Kidney epithelial cell (primary cell): ENCODE measurements around the gene CRYBB3. TPM values are rescaled to one million over a fixed set of nuclear protein-coding genes. Genes with fewer than 3 reads are reported as not detected.

ENCODE experiments used
- DNase-seq: peaks from one replicate; pipeline ENCODE4 v3.0.0-alpha.2; 2010; ENCODE audit warnings: low read depth
- H3K27me3 ChIP-seq: 2 replicates; pipeline ENCODE4 v1.6.0; 2011; ENCODE audit warnings: low read length; ENCODE audit not compliant: control insufficient read depth, insufficient read depth
- H3K36me3 ChIP-seq: 2 replicates; pipeline ENCODE4 v1.5.1; 2011; ENCODE audit warnings: low read length; ENCODE audit not compliant: control insufficient read depth, insufficient read depth
- H3K4me3 ChIP-seq: 2 replicates; pipeline ENCODE4 v1.5.1; 2011; ENCODE audit warnings: low read depth, mild to moderate bottlenecking, control low read depth, low read length
- total RNA-seq: library from RNA; depleted of rRNA; stranded (reverse); fragments of >200 nt; gene quantifications from 2 replicates; pipeline ENCODE4 v1.2.3, GENCODE V29; 2015
- TF ChIP-seq, protein P1 (sequence below): IDR thresholded peaks from 2 replicates; pipeline ENCODE4 v1.5.1; 2011; ENCODE audit warnings: mild to moderate bottlenecking, moderate library complexity, low read length, control low read depth, inconsistent platforms; ENCODE audit not compliant: insufficient read depth, poor library complexity, severe bottlenecking

The CRYBB3 gene
- 0.82 TPM in 1 of 2 replicates, not detected in the other for total RNA-seq

DNA sequence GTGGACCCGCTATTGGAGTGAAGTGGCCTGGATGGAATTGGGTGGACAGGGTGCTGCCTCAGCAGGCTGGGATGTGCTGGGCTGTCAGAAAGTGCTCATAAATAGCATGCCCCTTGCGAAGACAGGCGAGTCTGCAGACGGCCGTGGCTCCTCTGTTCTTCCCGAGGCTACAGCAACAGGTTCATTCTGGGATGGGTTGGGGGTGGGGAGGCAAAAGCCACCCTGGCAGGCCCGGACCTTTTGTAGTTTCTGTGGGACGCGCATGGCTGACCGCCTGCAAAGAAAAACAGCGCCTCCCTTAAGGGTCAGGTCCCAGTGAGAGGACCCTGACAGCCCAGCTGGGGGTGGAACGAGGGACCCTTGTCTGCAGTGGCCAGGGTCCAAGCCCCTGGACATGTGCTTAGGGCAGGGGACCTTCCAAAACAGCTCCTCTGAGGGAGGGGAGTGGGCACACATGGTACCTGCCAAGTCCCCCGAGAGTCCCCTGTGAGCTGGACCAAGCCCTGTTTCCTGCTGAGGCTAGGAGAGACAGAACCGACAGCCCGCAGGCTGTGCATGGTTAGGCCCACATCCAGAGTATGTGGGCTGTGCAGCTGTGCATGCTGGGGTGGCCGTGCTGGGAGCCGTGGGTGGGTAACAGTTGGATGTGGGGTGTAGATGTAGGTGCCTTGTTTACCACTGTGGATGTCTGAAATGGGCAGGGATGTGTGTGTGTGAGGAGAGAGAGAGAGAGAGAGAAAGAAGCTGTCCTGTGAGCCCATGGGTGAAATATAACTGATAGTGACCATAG lies at the start of gene CRYBB3:
Gene CRYBB3 (plus strand): TSS at position 128 of the 790 bp plus-strand sequence. CDS start 1,539 bp downstream, outside the sequence.
- no peak within 1 kb of the TSS for H3K4me3 ChIP-seq
- no peaks in the 10 kb centered on the region for H3K27me3 ChIP-seq
- H3K36me3 ChIP-seq: no peaks in the 10 kb centered on the region
- DNase-seq: no peak
- TF ChIP-seq, protein P1, sequence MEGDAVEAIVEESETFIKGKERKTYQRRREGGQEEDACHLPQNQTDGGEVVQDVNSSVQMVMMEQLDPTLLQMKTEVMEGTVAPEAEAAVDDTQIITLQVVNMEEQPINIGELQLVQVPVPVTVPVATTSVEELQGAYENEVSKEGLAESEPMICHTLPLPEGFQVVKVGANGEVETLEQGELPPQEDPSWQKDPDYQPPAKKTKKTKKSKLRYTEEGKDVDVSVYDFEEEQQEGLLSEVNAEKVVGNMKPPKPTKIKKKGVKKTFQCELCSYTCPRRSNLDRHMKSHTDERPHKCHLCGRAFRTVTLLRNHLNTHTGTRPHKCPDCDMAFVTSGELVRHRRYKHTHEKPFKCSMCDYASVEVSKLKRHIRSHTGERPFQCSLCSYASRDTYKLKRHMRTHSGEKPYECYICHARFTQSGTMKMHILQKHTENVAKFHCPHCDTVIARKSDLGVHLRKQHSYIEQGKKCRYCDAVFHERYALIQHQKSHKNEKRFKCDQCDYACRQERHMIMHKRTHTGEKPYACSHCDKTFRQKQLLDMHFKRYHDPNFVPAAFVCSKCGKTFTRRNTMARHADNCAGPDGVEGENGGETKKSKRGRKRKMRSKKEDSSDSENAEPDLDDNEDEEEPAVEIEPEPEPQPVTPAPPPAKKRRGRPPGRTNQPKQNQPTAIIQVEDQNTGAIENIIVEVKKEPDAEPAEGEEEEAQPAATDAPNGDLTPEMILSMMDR: no peak

DNA sequence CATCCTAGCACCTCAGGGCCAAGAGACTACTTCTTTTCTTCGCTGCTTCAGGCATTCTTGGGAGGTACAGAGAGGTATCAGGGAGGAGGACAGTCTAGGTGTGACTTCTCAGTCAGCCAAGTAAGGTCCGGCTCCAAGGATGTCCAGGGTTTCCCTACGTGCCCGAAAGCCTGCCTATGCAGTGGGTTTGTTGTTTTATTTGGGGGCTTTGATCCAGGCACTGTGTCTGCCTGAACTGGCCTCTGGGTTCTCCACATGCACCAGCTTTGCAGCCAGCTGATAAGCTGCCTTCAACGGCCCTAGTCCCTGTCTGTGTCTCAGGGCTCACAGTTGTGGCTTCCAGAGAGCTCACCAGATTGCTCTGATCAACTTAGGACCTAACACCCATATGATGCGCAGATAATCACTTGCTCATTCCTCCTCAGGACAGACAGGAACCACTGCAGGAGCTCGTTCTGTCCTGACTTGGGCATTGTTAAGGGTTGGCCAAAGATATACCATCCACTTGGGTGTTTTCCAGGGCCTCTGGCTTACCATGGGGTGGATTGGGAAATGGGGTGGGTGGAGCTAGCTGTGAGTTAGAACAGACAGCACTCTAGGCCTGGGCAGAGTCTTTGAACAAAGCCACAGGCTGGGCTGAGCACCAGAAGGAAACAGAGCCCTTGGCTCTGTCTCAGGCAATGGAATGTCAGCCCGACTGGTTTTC lies 45.5 kb upstream of the CRYBB3 start:
- no peak overlapping the region for H3K4me3 ChIP-seq
- no peaks in the 10 kb centered on the region for H3K27me3 ChIP-seq
- no peaks in the 10 kb centered on the region for H3K36me3 ChIP-seq
- DNase-seq: peak; percentile 16
- TF ChIP-seq, protein P1: no peak

DNA sequence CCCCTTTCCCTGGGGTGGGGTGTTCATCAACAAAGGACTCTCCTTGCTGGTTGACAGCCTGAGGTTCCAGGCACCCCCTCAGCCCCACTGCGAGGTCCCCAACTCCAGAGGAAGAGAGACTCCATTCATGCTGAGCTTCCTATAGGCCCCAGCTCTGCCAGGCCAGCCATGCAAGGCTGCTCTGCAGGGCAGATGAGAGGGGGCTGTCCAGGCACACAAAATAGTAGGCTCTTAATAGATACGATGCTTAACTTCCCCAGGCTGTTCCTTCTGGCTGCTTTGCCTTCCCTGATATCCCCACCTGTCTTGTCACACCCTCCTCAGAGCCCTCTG lies 45.0 kb upstream of the CRYBB3 start:
- H3K4me3 ChIP-seq: no peak overlapping the region
- DNase-seq: no peak
- H3K27me3 ChIP-seq: no peaks in the 10 kb centered on the region
- TF ChIP-seq, protein P1: no peak
- no peaks in the 10 kb centered on the region for H3K36me3 ChIP-seq

DNA sequence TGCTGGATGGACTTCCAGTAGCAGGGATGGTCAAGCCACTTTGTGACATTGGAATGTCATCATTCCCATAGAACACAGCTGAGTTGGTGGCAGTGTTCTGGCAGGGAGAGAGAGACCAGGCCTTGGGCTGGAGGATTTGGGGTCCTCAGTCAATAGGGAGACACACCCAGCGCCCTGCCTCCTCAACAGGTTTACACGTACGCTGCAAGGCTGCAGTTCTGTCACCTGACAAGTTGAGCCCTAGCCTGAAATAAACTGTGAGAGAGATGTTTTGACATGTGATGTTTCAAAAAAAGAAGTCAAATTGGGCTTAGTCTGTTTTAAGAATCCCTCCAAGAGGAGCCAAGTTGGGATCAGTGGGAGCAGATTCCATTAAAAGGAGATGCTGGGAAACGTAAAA lies 42.9 kb upstream of the CRYBB3 start:
- TF ChIP-seq, protein P1: no peak
- Histone ChIP-seq H3K27me3 (no peaks in the 10 kb centered on the region), H3K4me3 (no peak overlapping the region), H3K36me3 (no peaks in the 10 kb centered on the region)
- no peak for DNase-seq

DNA sequence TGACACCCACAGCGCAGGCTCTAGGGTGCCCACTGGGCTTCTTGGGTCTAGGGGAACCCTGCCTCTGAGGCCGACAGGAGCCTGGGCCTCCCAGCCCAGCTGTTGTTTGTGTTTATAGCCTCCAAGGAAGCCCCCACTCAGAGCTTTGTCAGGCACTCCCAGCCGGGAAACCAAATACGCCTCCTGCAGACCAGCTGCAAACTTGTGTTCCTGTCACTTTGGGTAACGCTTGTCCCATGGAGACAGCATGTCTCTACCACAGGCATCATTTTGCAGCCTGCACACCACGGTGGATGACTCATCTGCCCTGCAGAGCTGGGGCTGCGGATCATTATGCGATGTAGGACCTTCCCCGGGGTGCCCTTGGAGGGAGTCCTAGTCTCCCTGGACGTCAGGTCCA lies 40.6 kb upstream of the CRYBB3 start:
- TF ChIP-seq, protein P1: no peak
- no peak overlapping the region for H3K4me3 ChIP-seq
- DNase-seq: no peak
- no peaks in the 10 kb centered on the region for H3K27me3 ChIP-seq
- no peaks in the 10 kb centered on the region for H3K36me3 ChIP-seq
